Nephron (organoid): Measurements from ENCODE around the gene MYO18A.

Source experiments
- H3K27ac Mint-ChIP-seq, 3 experiments: 2 replicates each; pipeline ENCODE4 v1.8.0; 2020; ENCODE audit warnings: mixed read lengths in 3 of 3, mild to moderate bottlenecking in 2 of 3, moderate library complexity in 1 of 3
- H3K27me3 Mint-ChIP-seq: 2 replicates; pipeline ENCODE4 v1.8.0; 2021; ENCODE audit warnings: low read depth, mild to moderate bottlenecking, moderate library complexity, mixed read lengths
- H3K36me3 Mint-ChIP-seq: 2 replicates; pipeline ENCODE4 v1.8.0; 2020; ENCODE audit warnings: low read depth, mixed read lengths
- H3K4me1 Mint-ChIP-seq: 2 replicates; pipeline ENCODE4 v1.8.0; 2020; ENCODE audit warnings: mixed read lengths
- H3K4me3 Mint-ChIP-seq, 3 experiments: 2 replicates each; pipeline ENCODE4 v1.8.0; 2020; ENCODE audit warnings: mild to moderate bottlenecking in 3 of 3, mixed read lengths in 3 of 3, moderate library complexity in 2 of 3
- H3K9me3 Mint-ChIP-seq: 2 replicates; pipeline ENCODE4 v1.8.0; 2020; ENCODE audit warnings: mixed read lengths
- TF ChIP-seq, protein P1 (sequence below), 3 experiments: fragments of 200-600 bp; sonication (generic); IDR thresholded peaks; one replicate each; pipeline ENCODE4 v1.5.0; 2021; ENCODE audit warnings: antibody characterized with exemption in 3 of 3; ENCODE audit not compliant: unreplicated experiment in 3 of 3

The MYO18A gene

GRCh38 chr17:29102046-29102445 lies 78.2 kb downstream of the MYO18A start:
- Mint-ChIP-seq H3K9me3 (no peaks in the 10 kb centered on the region), H3K36me3 (peaks cover 40% of the 10 kb centered on the region), H3K27ac (peak overlapping the region in 1 of 3 experiments; percentile 14), H3K27me3 (peaks cover 3% of the 10 kb centered on the region), H3K4me3 (no peak overlapping the region), H3K4me1 (peaks cover 15% of the 10 kb centered on the region)
- TF ChIP-seq, protein P1, sequence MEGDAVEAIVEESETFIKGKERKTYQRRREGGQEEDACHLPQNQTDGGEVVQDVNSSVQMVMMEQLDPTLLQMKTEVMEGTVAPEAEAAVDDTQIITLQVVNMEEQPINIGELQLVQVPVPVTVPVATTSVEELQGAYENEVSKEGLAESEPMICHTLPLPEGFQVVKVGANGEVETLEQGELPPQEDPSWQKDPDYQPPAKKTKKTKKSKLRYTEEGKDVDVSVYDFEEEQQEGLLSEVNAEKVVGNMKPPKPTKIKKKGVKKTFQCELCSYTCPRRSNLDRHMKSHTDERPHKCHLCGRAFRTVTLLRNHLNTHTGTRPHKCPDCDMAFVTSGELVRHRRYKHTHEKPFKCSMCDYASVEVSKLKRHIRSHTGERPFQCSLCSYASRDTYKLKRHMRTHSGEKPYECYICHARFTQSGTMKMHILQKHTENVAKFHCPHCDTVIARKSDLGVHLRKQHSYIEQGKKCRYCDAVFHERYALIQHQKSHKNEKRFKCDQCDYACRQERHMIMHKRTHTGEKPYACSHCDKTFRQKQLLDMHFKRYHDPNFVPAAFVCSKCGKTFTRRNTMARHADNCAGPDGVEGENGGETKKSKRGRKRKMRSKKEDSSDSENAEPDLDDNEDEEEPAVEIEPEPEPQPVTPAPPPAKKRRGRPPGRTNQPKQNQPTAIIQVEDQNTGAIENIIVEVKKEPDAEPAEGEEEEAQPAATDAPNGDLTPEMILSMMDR (IDR thresholded peaks at IDR 0.05; ENCODE audit: unreplicated experiment in 3 of 3) = no peak

DNA sequence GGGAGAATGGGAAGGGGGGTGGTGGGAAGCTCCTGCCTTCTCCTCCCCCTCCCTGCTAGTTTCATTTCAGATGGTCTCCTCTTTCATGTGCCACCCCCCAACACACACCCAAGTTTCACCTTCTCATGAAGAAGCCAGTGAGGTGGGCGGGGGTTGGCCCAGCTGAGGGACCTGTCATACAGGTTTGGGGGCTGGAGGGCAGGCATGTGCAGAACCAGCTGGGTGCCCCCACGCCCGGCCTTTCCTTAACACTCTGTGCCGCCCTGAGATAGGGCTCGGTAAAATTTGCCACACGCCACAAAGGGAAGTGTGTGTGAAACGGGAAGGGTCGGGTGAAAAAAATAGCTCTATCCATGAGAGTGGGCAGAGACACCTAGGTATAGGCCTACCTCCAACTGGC lies 79.9 kb downstream of the MYO18A start:
- Mint-ChIP-seq H3K27ac (no peak overlapping the region), H3K36me3 (peaks cover 36% of the 10 kb centered on the region), H3K4me3 (no peak overlapping the region), H3K4me1 (peaks cover 15% of the 10 kb centered on the region), H3K27me3 (peaks cover 3% of the 10 kb centered on the region), H3K9me3 (no peaks in the 10 kb centered on the region)
- TF ChIP-seq, protein P1 (IDR thresholded peaks at IDR 0.05; ENCODE audit: unreplicated experiment in 3 of 3) = no peak

- Mint-ChIP-seq H3K27ac (peak overlapping the region in 1 of 3 experiments; percentile 63), H3K4me1 (peaks cover 15% of the 10 kb centered on the region), H3K36me3 (peaks cover 31% of the 10 kb centered on the region), H3K4me3 (no peak overlapping the region), H3K27me3 (peaks cover 1% of the 10 kb centered on the region), H3K9me3 (no peaks in the 10 kb centered on the region)
- TF ChIP-seq, protein P1 (IDR thresholded peaks at IDR 0.05; ENCODE audit: unreplicated experiment in 3 of 3) = no peak
These were observed 80.7 kb downstream of the MYO18A start for GRCh38 chr17:29099527-29099926.

DNA sequence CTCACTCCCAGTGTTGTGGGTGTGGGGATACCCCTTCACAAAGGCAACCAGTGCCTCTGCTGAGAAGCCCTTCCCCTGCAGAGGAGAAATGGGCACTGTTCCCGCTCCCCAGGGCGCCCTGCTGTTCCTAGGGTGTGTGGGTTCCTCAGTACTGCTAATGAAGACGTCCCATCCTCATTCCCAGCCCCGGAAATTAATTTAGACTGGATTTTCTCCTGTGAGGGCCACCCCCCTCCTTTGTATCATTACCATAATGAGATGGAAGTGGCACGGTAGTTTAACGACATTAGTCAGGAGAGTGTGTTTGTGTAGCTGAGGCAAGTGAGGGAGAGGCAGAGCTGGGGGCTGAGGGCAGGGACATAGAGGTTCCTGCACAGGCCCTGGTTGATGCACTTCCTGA lies 84.1 kb downstream of the MYO18A start:
- H3K4me1 Mint-ChIP-seq = peaks cover 12% of the 10 kb centered on the region
- no peak overlapping the region for H3K27ac Mint-ChIP-seq
- no peaks in the 10 kb centered on the region for H3K9me3 Mint-ChIP-seq
- peaks cover 3% of the 10 kb centered on the region for H3K27me3 Mint-ChIP-seq
- peaks cover 27% of the 10 kb centered on the region for H3K36me3 Mint-ChIP-seq
- TF ChIP-seq, protein P1 (IDR thresholded peaks at IDR 0.05; ENCODE audit: unreplicated experiment in 3 of 3) = no peak
- H3K4me3 Mint-ChIP-seq = no peak overlapping the region

DNA sequence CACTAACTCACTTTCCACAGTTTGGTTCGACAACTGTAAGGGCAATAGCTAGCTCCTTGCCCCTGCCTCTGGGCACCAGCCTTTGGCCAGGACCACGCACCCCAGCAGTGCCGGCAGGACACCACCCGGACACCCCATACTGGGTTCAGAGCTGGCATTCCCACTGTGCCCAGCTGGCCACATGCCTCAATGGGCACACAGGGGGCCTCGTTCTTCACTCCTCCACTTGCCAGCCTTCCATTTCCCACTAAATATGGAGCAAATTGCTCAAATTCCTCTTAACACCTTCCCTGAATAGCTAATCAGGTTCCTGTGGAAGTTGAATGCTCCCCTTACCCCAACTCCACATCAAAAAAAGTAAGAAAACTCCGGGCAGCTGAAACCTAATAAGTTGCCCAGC lies 84.8 kb downstream of the MYO18A start:
- Mint-ChIP-seq H3K27me3 (peaks cover 3% of the 10 kb centered on the region), H3K4me1 (peaks cover 16% of the 10 kb centered on the region), H3K9me3 (no peaks in the 10 kb centered on the region), H3K4me3 (no peak overlapping the region), H3K27ac (no peak overlapping the region), H3K36me3 (peaks cover 31% of the 10 kb centered on the region)
- TF ChIP-seq, protein P1 (IDR thresholded peaks at IDR 0.05; ENCODE audit: unreplicated experiment in 3 of 3) = no peak

- H3K4me3 Mint-ChIP-seq = no peak overlapping the region
- H3K4me1 Mint-ChIP-seq = peaks cover 21% of the 10 kb centered on the region
- TF ChIP-seq, protein P1 (IDR thresholded peaks at IDR 0.05; ENCODE audit: unreplicated experiment in 3 of 3) = no peak
- H3K27me3 Mint-ChIP-seq = peaks cover 3% of the 10 kb centered on the region
- no peaks in the 10 kb centered on the region for H3K9me3 Mint-ChIP-seq
- no peak overlapping the region for H3K27ac Mint-ChIP-seq
- peaks cover 38% of the 10 kb centered on the region for H3K36me3 Mint-ChIP-seq
These were observed 86.0 kb downstream of the MYO18A start for GRCh38 chr17:29094101-29094708.
